ENCODE measurements around the gene AUNIP.

- no peak for TF ChIP-seq CTCF (IDR thresholded peaks at IDR 0.05)
- TF ChIP-seq POLR2A (IDR thresholded peaks at IDR 0.05), result no peak
These were observed 10.8 kb upstream of the AUNIP start for GRCh38 chr1:25869909-25870606.

Data from heart left ventricle (tissue), 13 donors.